ENCODE results near the gene NODAL. TPM values are rescaled to one million over a fixed set of nuclear protein-coding genes. Genes with fewer than 3 reads are reported as not detected.

NODAL gene
- total and polyA plus RNA-seq, 4 donors, result 0.13 TPM; not detected in 3

- Histone ChIP-seq H3K4me3 (ENCODE audit: low read length in 2 of 2) (no peak overlapping the region), H3K27ac (ENCODE audit: low read depth in 1 of 2, low read length in 2 of 2) (no peak overlapping the region), H3K36me3 (ENCODE audit: control insufficient read depth in 1 of 2, insufficient read depth in 2 of 2, low read length in 1 of 2) (no peaks in the 10 kb centered on the region), H3K9me3 (ENCODE audit: control insufficient read depth, low read length) (no peaks in the 10 kb centered on the region), H3K27me3 (ENCODE audit: control insufficient read depth in 1 of 2, insufficient read depth in 2 of 2, low read length in 1 of 2) (no peaks in the 10 kb centered on the region), H3K4me1 (ENCODE audit: control insufficient read depth in 1 of 2, insufficient read depth in 2 of 2, low read length in 2 of 2) (no peaks in the 10 kb centered on the region)
- ATAC-seq (ENCODE audit: low FRiP score) (no peak), DNase-seq (no peak)
- whole genome bisulfite sequencing, 2 donors, result 93 to 100% methylated on average over 3 of the region's 3 CpGs
- intact Hi-C loops (cut with DNase I), result no loop called here
Measured at GRCh38 chr10:70466951-70467350, 25.5 kb upstream of the NODAL start.

DNA sequence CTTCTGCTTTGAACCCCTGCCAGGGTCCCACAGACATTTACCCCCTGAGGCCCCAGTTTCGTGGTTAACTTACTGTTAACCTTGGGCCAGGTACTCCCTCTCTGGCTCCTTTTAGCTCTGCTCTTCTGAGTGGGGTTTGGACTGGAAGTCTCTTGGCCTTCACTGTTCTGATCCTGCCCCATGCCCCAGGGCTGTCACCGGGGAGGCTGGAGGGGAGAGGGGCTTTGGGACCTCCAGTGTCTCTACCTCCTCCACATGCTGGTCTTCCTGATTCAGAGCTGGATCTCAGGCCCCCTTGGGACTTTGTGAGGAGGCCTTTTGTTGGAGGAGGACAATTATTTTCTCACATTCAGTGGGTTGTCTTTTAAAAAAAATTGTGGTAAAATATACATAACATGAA, 24.4 kb upstream of the NODAL start:
- H3K9me3 ChIP-seq (ENCODE audit: control insufficient read depth, low read length), result no peaks in the 10 kb centered on the region
- no peak overlapping the region for H3K4me3 ChIP-seq (ENCODE audit: low read length in 2 of 2)
- no peaks in the 10 kb centered on the region for H3K4me1 ChIP-seq (ENCODE audit: control insufficient read depth in 1 of 2, insufficient read depth in 2 of 2, low read length in 2 of 2)
- H3K36me3 ChIP-seq (ENCODE audit: control insufficient read depth in 1 of 2, insufficient read depth in 2 of 2, low read length in 1 of 2), result no peaks in the 10 kb centered on the region
- ATAC-seq (ENCODE audit: low FRiP score) (no peak), DNase-seq (no peak)
- no peaks in the 10 kb centered on the region for H3K27me3 ChIP-seq (ENCODE audit: control insufficient read depth in 1 of 2, insufficient read depth in 2 of 2, low read length in 1 of 2)
- WGBS, 2 donors, result 92 to 100% methylated on average over 2 of the region's 2 CpGs
- H3K27ac ChIP-seq (ENCODE audit: low read depth in 1 of 2, low read length in 2 of 2), result no peak overlapping the region
- intact Hi-C loops (cut with DNase I), result no loop called here

GRCh38 chr10:70465278-70465677, 23.8 kb upstream of the NODAL start:
- no peaks in the 10 kb centered on the region for H3K36me3 ChIP-seq (ENCODE audit: control insufficient read depth in 1 of 2, insufficient read depth in 2 of 2, low read length in 1 of 2)
- no peak overlapping the region for H3K4me3 ChIP-seq (ENCODE audit: low read length in 2 of 2)
- no peaks in the 10 kb centered on the region for H3K4me1 ChIP-seq (ENCODE audit: control insufficient read depth in 1 of 2, insufficient read depth in 2 of 2, low read length in 2 of 2)
- intact Hi-C loops (cut with DNase I), result no loop called here
- H3K9me3 ChIP-seq (ENCODE audit: control insufficient read depth, low read length), result no peaks in the 10 kb centered on the region
- ATAC-seq (ENCODE audit: low FRiP score) (no peak), DNase-seq (no peak)
- no peak overlapping the region for H3K27ac ChIP-seq (ENCODE audit: low read depth in 1 of 2, low read length in 2 of 2)
- H3K27me3 ChIP-seq (ENCODE audit: control insufficient read depth in 1 of 2, insufficient read depth in 2 of 2, low read length in 1 of 2), result no peaks in the 10 kb centered on the region
- WGBS, 2 donors, result 98 to 99% methylated on average over 4 of the region's 4 CpGs

DNA sequence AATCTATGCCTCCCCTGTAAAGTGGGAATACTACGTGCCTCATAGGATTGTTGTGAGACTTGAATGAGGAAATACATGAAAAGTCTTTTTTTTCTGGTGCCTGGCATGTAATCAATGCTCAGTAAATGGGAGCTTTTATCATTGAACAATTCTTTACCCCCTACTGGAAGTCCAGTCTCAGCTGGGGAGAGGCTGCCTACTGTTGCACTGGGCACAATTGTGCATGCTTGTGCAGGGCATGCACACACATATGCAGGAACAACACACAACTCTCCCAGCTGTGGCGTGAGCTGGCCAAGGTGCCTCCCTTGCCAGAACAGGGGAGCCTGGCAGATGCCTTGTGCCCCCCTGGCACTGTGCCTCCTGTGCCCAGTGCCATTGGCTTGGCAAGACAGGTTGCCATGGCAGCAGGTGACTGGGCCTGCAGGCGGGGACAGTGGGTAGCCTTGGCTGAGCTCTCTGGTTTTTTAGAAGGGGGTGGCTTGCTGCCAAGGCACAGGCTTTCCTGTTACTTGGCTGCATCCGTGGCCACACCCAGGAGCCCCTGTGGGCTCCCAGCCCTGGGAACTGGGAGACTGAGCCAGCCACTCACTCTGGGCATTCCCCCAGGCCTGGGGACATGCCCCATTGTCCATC, 21.0 kb upstream of the NODAL start:
- 1 to 3% methylated on average over 4 of the region's 4 CpGs for WGBS, 2 donors
- no peaks in the 10 kb centered on the region for H3K4me1 ChIP-seq (ENCODE audit: control insufficient read depth in 1 of 2, insufficient read depth in 2 of 2, low read length in 2 of 2)
- ATAC-seq (ENCODE audit: low FRiP score) (peak; percentile 77), DNase-seq (peak; percentile 90 to 91)
- H3K27ac ChIP-seq (ENCODE audit: low read depth in 1 of 2, low read length in 2 of 2), result no peak overlapping the region
- intact Hi-C loops (cut with DNase I), result loop anchor here in 1 of 2 donors (2.0 to 5.0 kb wide), 2 partner anchors 76 to 300 kb away; no protein-coding TSS in a partner anchor
- no peaks in the 10 kb centered on the region for H3K9me3 ChIP-seq (ENCODE audit: control insufficient read depth, low read length)
- no peak overlapping the region for H3K4me3 ChIP-seq (ENCODE audit: low read length in 2 of 2)
- H3K36me3 ChIP-seq (ENCODE audit: control insufficient read depth in 1 of 2, insufficient read depth in 2 of 2, low read length in 1 of 2), result no peaks in the 10 kb centered on the region
- H3K27me3 ChIP-seq (ENCODE audit: control insufficient read depth in 1 of 2, insufficient read depth in 2 of 2, low read length in 1 of 2), result no peaks in the 10 kb centered on the region

DNA sequence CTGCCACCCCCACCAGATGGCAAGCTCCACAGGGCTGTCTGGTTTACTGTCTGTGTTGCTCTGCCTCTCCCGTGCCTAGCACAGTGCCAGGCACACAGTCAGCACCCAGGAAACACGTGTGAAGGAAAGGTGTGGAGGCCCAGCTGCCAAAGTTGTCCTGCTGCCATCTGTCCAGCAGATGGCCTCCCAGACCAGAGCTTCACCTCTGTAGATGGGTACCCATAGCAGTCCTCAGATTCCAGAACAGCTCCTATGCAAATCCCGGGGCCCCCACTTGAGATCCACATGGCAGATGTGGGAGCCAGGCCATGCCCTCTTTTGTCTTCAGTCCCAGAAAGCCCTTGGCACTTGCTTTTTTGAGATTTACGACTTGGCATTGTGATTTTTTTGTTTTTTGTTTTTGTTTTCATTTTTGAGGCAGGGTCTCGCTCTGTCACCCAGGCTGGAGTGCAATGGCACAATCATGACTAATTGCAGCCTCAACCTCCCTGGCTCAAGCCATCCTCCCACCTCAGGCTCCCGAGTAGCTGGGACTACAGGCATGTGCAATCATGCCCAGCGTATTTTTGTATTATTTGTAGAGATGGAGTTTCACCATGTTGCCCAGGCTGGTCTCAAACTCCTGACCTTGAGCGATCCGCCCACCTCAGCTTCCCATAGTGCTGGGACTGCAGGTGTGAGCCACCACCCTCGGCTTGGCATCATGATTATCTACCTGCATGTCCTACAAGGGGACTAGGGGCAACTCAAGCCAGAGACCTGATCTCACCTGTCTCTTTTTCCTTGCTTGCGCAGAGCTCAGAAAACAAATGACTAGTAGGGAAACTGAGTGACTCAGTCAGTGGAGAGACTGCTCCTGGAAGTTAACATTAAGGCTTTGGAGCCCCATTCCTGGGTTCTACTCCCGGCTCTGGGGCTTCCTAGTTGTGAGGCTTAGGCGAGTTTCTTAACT, 20.2 kb upstream of the NODAL start:
- peak in 1 of 2 donors; percentile 81 for DNase-seq
- 36 to 39% methylated on average over 13 of the region's 13 CpGs for WGBS, 2 donors
- no peak overlapping the region for H3K4me3 ChIP-seq (ENCODE audit: low read length in 2 of 2)
- no peaks in the 10 kb centered on the region for H3K27me3 ChIP-seq (ENCODE audit: control insufficient read depth in 1 of 2, insufficient read depth in 2 of 2, low read length in 1 of 2)
- H3K4me1 ChIP-seq (ENCODE audit: control insufficient read depth in 1 of 2, insufficient read depth in 2 of 2, low read length in 2 of 2), result no peaks in the 10 kb centered on the region
- no peak overlapping the region for H3K27ac ChIP-seq (ENCODE audit: low read depth in 1 of 2, low read length in 2 of 2)
- intact Hi-C loops (cut with DNase I), result loop anchor here (2.0 to 5.0 kb wide), 4 partner anchors 77 to 301 kb away; no protein-coding TSS in a partner anchor
- peak; percentile 70 for ATAC-seq (ENCODE audit: low FRiP score)
- H3K9me3 ChIP-seq (ENCODE audit: control insufficient read depth, low read length), result no peaks in the 10 kb centered on the region
- no peaks in the 10 kb centered on the region for H3K36me3 ChIP-seq (ENCODE audit: control insufficient read depth in 1 of 2, insufficient read depth in 2 of 2, low read length in 1 of 2)

DNA sequence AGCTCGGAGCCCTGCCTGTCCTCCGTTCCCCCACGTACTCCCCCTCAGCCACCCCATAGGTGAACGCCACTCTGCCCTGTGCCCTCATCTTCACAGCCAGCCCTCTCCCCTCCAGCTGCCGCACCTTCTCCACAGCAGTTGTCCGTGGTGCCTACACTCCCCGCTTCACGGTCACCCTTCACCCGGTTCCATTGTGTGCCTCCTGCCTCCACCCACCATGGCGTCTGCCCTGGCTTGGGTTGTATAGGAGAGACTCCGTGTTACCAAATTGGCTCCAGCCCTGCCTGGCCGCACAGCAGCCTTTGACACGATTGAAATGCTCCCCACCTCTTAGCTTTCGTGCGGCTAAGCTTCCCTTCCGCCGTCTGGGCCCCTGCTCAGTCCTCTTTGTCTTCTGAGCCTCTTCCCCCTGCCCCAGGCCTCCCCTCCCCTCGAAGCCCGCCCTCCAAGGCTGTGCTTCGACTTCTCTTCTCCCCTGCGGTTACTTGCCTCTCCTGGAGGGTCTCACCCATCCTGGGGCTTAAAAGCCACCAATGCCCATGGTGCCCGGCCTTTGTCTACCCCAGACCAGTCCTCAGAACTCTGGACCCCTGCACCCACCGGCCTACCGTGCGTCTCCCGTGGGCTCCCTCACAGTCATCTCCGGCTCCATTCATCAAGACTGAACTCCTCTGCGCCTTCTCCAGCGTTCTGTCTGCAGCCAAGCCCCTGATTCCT, 18.5 kb upstream of the NODAL start:
- no peak overlapping the region for H3K4me3 ChIP-seq (ENCODE audit: low read length in 2 of 2)
- H3K27ac ChIP-seq (ENCODE audit: low read depth in 1 of 2, low read length in 2 of 2), result no peak overlapping the region
- H3K9me3 ChIP-seq (ENCODE audit: control insufficient read depth, low read length), result no peaks in the 10 kb centered on the region
- ATAC-seq (ENCODE audit: low FRiP score), result no peak
- WGBS, 2 donors, result 88 to 89% methylated on average over 29 of the region's 29 CpGs
- intact Hi-C loops (cut with DNase I), result loop anchor here (2.0 to 5.0 kb wide), 3 partner anchors 81 to 302 kb away; no protein-coding TSS in a partner anchor
- H3K36me3 ChIP-seq (ENCODE audit: control insufficient read depth in 1 of 2, insufficient read depth in 2 of 2, low read length in 1 of 2), result no peaks in the 10 kb centered on the region
- no peaks in the 10 kb centered on the region for H3K27me3 ChIP-seq (ENCODE audit: control insufficient read depth in 1 of 2, insufficient read depth in 2 of 2, low read length in 1 of 2)
- no peaks in the 10 kb centered on the region for H3K4me1 ChIP-seq (ENCODE audit: control insufficient read depth in 1 of 2, insufficient read depth in 2 of 2, low read length in 2 of 2)
- no peak for DNase-seq

- 22 to 28% methylated on average over 19 of the region's 19 CpGs for WGBS, 2 donors
- intact Hi-C loops (cut with DNase I), result no loop called here
- H3K9me3 ChIP-seq (ENCODE audit: control insufficient read depth, low read length), result no peaks in the 10 kb centered on the region
- H3K27me3 ChIP-seq (ENCODE audit: control insufficient read depth in 1 of 2, insufficient read depth in 2 of 2, low read length in 1 of 2), result no peaks in the 10 kb centered on the region
- no peaks in the 10 kb centered on the region for H3K36me3 ChIP-seq (ENCODE audit: control insufficient read depth in 1 of 2, insufficient read depth in 2 of 2, low read length in 1 of 2)
- no peak overlapping the region for H3K27ac ChIP-seq (ENCODE audit: low read depth in 1 of 2, low read length in 2 of 2)
- no peak overlapping the region for H3K4me3 ChIP-seq (ENCODE audit: low read length in 2 of 2)
- ATAC-seq (ENCODE audit: low FRiP score) (peak; percentile 20), DNase-seq (peak in 1 of 2 donors; percentile 74)
- H3K4me1 ChIP-seq (ENCODE audit: control insufficient read depth in 1 of 2, insufficient read depth in 2 of 2, low read length in 2 of 2), result no peaks in the 10 kb centered on the region
Measured at GRCh38 chr10:70459061-70459773, 17.7 kb upstream of the NODAL start.
